ENCODE results near the gene ABCA13. TPM values are rescaled to one million over a fixed set of nuclear protein-coding genes. Genes with fewer than 3 reads are reported as not detected.

ABCA13 gene
- total RNA-seq, 1 experiment from 2014 or later, result 1.7 TPM

DNA sequence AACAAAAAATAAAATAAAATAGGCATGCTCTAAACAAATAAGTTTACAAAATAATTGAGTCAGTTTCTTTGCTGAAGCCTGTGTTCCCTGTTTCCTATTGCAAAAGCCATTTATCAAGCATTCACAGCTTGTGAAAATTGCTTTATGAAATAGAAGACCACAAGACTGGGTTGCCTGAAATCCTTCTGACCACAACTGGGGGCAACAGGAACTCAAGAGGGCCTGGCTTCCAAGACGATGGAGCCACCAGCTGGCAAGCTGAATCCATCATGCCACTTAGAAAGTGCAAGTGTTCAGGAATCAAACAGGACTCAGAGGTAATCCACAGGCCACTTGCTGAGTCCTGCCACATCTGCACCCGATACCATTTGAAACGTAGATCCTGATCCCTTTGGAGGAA is 752 bp upstream of the ABCA13 start:
- no peak overlapping the region for H3K27ac ChIP-seq (ENCODE audit: low read length)
- TF ChIP-seq REST (IDR thresholded peaks at IDR 0.05; ENCODE audit: insufficient read depth in 1 of 2, low read depth in 2 of 2, low read length in 1 of 2), result no peak
- TF ChIP-seq SIN3A (IDR thresholded peaks at IDR 0.05; ENCODE audit: borderline replicate concordance, insufficient read depth, low read depth, low read length), result no peak
- TF ChIP-seq TCF7L2 (IDR thresholded peaks at IDR 0.05; ENCODE audit: low read depth, low read length), result no peak
- TF ChIP-seq, protein P1, sequence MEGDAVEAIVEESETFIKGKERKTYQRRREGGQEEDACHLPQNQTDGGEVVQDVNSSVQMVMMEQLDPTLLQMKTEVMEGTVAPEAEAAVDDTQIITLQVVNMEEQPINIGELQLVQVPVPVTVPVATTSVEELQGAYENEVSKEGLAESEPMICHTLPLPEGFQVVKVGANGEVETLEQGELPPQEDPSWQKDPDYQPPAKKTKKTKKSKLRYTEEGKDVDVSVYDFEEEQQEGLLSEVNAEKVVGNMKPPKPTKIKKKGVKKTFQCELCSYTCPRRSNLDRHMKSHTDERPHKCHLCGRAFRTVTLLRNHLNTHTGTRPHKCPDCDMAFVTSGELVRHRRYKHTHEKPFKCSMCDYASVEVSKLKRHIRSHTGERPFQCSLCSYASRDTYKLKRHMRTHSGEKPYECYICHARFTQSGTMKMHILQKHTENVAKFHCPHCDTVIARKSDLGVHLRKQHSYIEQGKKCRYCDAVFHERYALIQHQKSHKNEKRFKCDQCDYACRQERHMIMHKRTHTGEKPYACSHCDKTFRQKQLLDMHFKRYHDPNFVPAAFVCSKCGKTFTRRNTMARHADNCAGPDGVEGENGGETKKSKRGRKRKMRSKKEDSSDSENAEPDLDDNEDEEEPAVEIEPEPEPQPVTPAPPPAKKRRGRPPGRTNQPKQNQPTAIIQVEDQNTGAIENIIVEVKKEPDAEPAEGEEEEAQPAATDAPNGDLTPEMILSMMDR (IDR thresholded peaks at IDR 0.05), result no peak
- no peak for TF ChIP-seq POLR2AphosphoS5 (IDR thresholded peaks at IDR 0.05; ENCODE audit: low read depth, low read length)
- H3K27me3 ChIP-seq (ENCODE audit: control insufficient read depth, insufficient read depth, low read length), result no peaks in the 10 kb centered on the region
- intact Hi-C loops (cut with micrococcal nuclease; ENCODE audit: unreplicated experiment) (no loop called here), in situ Hi-C loops (cut with HindIII; ENCODE audit: low pct_unique_long_range_greater_than_20kb, low sequenced_read_pairs) (no loop called here)
- no peak overlapping the region for H3K4me3 ChIP-seq (ENCODE audit: low read depth in 2 of 2, low read length in 2 of 2)
- H3K4me1 ChIP-seq (ENCODE audit: control insufficient read depth, insufficient read depth, low read length), result no peaks in the 10 kb centered on the region
- BruUV-seq (replicated peaks), result no TSS peak
- H3K9me3 ChIP-seq (ENCODE audit: control insufficient read depth, insufficient read depth, low read depth, low read length), result no peaks in the 10 kb centered on the region
- ChIA-PET POLR2A (no interaction called here), CTCF (no interaction called here)
- H3K36me3 ChIP-seq (ENCODE audit: control insufficient read depth, insufficient read depth, low read length), result no peaks in the 10 kb centered on the region
- ATAC-seq (no peak), DNase-seq (ENCODE audit: low read depth, low spot score) (no peak)

DNA sequence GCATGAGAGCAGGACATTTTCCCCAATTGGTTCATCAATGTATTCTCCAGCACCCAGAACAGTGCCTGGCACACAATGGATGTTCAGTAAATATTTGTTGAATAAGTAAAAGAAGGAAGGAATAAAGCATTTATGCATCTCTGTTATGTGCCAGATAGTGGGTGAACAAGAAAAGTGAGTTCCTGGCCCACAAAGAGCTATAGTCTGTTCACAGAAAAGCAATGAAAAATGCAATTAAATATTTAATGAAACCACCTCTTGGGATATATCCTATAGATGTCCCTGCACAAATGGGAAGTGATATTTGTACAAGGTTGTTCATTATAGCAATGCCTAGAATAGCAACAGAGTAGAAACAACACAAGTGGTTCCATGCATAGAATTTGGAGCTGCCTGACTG is 2.1 kb downstream of the ABCA13 start:
- ATAC-seq (no peak; the same call in 1 of the 2 replicates), DNase-seq (ENCODE audit: low read depth, low spot score) (no peak)
- Histone ChIP-seq H3K4me1 (ENCODE audit: control insufficient read depth, insufficient read depth, low read length) (no peaks in the 10 kb centered on the region), H3K4me3 (ENCODE audit: low read depth in 2 of 2, low read length in 2 of 2) (no peak overlapping the region), H3K27ac (ENCODE audit: low read length) (no peak overlapping the region), H3K9me3 (ENCODE audit: control insufficient read depth, insufficient read depth, low read depth, low read length) (no peaks in the 10 kb centered on the region), H3K27me3 (ENCODE audit: control insufficient read depth, insufficient read depth, low read length) (no peaks in the 10 kb centered on the region), H3K36me3 (ENCODE audit: control insufficient read depth, insufficient read depth, low read length) (no peaks in the 10 kb centered on the region)
- no TSS peak for BruUV-seq (replicated peaks)
- intact Hi-C loops (cut with micrococcal nuclease; ENCODE audit: unreplicated experiment) (no loop called here), in situ Hi-C loops (cut with HindIII; ENCODE audit: low pct_unique_long_range_greater_than_20kb, low sequenced_read_pairs) (no loop called here)
- TF ChIP-seq POLR2AphosphoS5 (IDR thresholded peaks at IDR 0.05; ENCODE audit: low read depth, low read length) (no peak), TCF7L2 (IDR thresholded peaks at IDR 0.05; ENCODE audit: low read depth, low read length) (no peak), SIN3A (IDR thresholded peaks at IDR 0.05; ENCODE audit: borderline replicate concordance, insufficient read depth, low read depth, low read length) (no peak)
- TF ChIP-seq, protein P1 (IDR thresholded peaks at IDR 0.05), result no peak
- CTCF ChIA-PET, result no interaction called here
- POLR2A ChIA-PET, result no interaction called here

All from Panc1 (cell line).